SK-N-SH (cell line): Measurements from ENCODE around the gene HAND2.

Experiments used
- CTCF ChIP-seq: fragments of 200-600 bp; sonication (generic); IDR thresholded peaks from 2 replicates; pipeline ENCODE4 v1.6.1; 2017; ENCODE audit warnings: antibody characterized with exemption, mild to moderate bottlenecking, moderate library complexity
- EP300 ChIP-seq, 2 experiments: IDR thresholded peaks; 2 replicates each; pipeline versions ENCODE4 v1.4.0 to v1.6.1; 2012; ENCODE audit warnings: borderline replicate concordance in 1 of 2, low read depth in 1 of 2, low read length in 1 of 2
- FOXM1 ChIP-seq: IDR thresholded peaks from 2 replicates; pipeline ENCODE4 v1.4.0; 2012; ENCODE audit warnings: low read depth, mild to moderate bottlenecking
- GABPA ChIP-seq: IDR thresholded peaks from 2 replicates; pipeline ENCODE4 v1.4.0; 2012; ENCODE audit warnings: low read depth, mild to moderate bottlenecking
- GATA2 ChIP-seq: sonication (generic); formaldehyde crosslinking; IDR thresholded peaks from 2 replicates; pipeline ENCODE4 v1.5.0; 2020; ENCODE audit warnings: mild to moderate bottlenecking, missing genetic modification reagents
- MAX ChIP-seq: IDR thresholded peaks from 2 replicates; pipeline ENCODE4 v1.4.0; 2012; ENCODE audit warnings: low read depth
- POLR2AphosphoS5 ChIP-seq: IDR thresholded peaks from 2 replicates; pipeline ENCODE4 v1.6.1; 2012; ENCODE audit warnings: low read depth, low read length
- RCOR1 ChIP-seq: fragments of 150-350 bp; IDR thresholded peaks from 2 replicates; pipeline ENCODE4 v1.6.1; 2017; ENCODE audit warnings: antibody characterized with exemption, low read length
- REST ChIP-seq: IDR thresholded peaks from 2 replicates; pipeline ENCODE4 v1.6.1; 2012; ENCODE audit warnings: mild to moderate bottlenecking, low read depth, low read length, moderate library complexity
- SIN3A ChIP-seq: IDR thresholded peaks from 2 replicates; pipeline ENCODE4 v1.6.1; 2012; ENCODE audit warnings: low read depth, mild to moderate bottlenecking, low read length, moderate library complexity, borderline replicate concordance
- TAF1 ChIP-seq: IDR thresholded peaks from 2 replicates; pipeline ENCODE4 v1.6.1; 2012; ENCODE audit warnings: low read depth, mild to moderate bottlenecking, low read length, moderate library complexity, borderline replicate concordance

GRCh38 chr4:173477016-173477415, 53.0 kb downstream of the HAND2 start:
- no peak for TF ChIP-seq EP300 (IDR thresholded peaks at IDR 0.05; ENCODE audit: borderline replicate concordance in 1 of 2, low read depth in 1 of 2, low read length in 1 of 2)
- TF ChIP-seq POLR2AphosphoS5 = no peak
- TF ChIP-seq TAF1 = no peak
- TF ChIP-seq CTCF = no peak
- no peak for TF ChIP-seq SIN3A
- TF ChIP-seq REST = no peak
- TF ChIP-seq GATA2 = no peak
- TF ChIP-seq FOXM1 = no peak
- no peak for TF ChIP-seq RCOR1
- TF ChIP-seq GABPA = no peak
- no peak for TF ChIP-seq MAX
